DMS114 treated with DMSO at 0.1 percent for 48 hours (cell line): ENCODE data around the gene CMSS1.

Experiments used
- DNase-seq: peaks from one replicate; lab custom pipeline; 2025; ENCODE audit not compliant: unreplicated experiment; lab: John Stamatoyannopoulos, UW

The CMSS1 gene

DNA sequence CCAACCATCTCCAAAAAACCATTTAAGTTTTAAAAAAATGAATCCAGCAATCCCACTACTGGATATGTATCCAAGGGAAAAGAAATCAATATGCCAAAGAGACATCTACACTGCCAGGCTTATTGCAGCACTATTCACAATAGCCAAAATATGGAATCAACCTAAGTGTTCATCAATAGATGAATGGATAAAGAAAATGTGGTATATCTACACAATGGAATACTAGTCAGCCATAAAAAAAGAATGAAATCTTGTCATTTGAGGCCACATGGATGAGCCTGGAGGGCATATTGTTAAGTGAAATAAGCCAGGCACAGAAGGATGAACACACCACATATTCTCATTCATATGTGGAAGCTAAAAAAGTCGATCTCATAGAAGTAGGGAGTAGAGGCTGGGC lies 160.6 kb downstream of the CMSS1 start:
- DNase-seq: no peak

GRCh38 chr3:99980606-99981005 lies 162.9 kb downstream of the CMSS1 start:
- DNase-seq: no peak

DNA sequence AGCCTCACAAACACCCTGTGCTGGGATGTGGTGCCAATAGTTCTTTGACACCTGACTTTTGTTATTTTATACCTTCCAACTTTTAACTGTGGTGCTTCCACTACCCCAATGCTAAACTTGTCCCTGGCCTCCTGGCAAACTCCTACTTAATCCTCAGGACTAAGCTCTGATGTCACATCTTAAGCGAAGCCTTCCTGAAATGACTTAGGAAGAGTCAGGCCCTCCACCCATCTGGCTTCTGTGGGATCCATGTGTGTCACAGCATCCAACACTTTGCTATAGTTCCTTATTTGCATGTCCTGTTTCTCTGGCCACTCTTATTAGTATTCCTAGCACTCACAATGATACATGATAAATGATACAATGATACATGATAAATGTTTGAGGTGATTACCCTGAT lies 163.5 kb downstream of the CMSS1 start:
- no peak for DNase-seq

GRCh38 chr3:99982650-99983049 lies 165.0 kb downstream of the CMSS1 start:
- no peak for DNase-seq

DNA sequence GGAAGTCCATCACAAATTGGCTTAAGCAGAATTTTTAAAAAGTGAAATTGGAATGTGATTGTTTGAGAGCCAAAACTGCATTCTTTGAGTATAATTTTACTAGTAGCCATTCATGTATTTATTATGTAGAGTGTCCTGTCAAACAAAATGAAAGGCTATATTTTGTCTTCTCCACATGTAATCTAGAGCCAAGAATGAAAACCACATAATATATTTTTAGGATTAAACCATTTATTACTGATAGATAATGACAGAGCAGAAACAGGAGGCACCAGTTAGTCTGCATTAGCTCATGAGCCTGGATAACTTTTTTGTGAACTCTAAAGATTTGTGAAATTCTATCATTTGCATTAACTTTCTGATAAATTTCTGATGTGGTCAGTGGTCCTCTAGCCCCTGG lies 166.5 kb downstream of the CMSS1 start:
- no peak for DNase-seq

DNA sequence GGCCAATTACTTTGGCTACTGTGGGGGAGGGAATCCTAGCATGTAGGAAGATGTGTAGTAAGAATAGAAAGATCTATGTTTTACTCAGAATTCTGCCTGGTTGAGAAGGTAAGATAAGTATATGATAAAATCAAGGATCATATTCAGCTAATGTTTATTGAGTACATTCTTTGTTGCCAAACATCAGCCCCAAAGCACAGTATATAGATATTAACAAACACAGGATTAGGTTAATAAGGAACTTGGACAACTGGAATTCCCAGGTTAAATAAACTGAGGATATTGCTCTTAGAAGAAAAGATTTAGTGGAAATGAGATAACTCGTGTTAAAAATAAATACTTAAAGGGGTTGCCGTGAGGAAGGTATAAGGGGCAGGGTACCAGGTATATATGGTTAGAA lies 167.0 kb downstream of the CMSS1 start:
- DNase-seq: no peak

DNA sequence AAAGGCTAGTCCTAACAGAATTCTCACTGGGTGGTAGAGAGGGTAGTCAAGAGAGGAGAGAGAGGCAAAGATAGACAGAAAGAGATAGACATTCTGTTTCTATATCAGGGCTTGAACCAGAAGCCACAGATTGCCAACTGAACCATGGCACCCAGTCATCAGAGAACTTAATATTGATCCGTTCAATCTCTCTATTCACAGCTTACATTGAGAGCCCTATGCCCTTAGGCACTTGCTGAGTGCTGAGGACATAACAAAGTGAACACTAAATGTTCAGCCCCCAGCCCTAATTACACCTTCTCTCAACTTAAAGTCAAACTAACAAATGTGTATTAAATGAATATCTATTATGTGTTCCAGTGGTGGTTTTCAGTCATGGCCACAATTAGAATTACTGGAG lies 172.5 kb downstream of the CMSS1 start:
- DNase-seq: no peak

DNA sequence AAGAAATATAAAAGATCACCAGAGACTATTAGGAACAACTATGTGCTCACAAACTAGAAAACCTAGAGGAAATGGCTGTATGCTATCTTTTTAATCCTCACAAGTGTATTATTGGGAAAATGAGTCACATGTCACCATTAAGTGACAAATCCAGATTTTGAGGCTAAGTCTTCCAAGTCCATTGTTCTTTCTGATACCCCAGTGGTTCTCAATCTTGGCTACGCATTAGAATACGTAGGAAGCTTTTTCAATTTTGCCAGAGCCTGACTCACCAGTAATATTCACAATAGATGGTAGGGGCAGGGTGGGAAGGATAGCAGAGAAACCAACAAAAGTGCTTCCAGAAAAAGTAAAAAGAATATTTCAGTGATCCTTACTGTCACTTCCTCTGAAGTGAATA lies 179.6 kb downstream of the CMSS1 start:
- DNase-seq: no peak

- no peak for DNase-seq
Measured at GRCh38 chr3:99999536-99999935, 181.9 kb downstream of the CMSS1 start.

DNA sequence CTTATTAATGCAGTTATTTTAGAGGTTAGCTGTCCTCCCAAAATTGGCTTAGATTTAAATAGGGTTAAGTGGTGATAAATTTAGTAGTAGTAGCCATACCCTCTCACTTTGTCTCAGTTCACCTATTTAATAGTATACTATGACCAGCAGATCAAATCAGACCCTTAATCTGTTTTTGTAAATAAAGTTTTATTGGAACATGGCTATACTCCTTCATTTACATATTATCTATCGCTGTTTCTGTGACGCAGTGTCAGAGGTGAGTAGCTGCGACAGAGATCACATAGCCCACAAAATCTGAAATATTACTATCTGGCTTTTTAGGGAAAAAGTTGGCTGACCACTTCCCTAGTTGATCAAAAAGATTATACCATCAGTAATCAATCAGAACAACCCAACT lies 183.4 kb downstream of the CMSS1 start:
- no peak for DNase-seq

- no peak for DNase-seq
Measured at GRCh38 chr3:100001526-100002270, 184.0 kb downstream of the CMSS1 start.

GRCh38 chr3:100002599-100003350 lies 185.1 kb downstream of the CMSS1 start:
- DNase-seq: no peak

GRCh38 chr3:100003609-100004503 lies 186.2 kb downstream of the CMSS1 start:
- no peak for DNase-seq

- no peak for DNase-seq
Measured at GRCh38 chr3:100004931-100005330, 187.3 kb downstream of the CMSS1 start.

DNA sequence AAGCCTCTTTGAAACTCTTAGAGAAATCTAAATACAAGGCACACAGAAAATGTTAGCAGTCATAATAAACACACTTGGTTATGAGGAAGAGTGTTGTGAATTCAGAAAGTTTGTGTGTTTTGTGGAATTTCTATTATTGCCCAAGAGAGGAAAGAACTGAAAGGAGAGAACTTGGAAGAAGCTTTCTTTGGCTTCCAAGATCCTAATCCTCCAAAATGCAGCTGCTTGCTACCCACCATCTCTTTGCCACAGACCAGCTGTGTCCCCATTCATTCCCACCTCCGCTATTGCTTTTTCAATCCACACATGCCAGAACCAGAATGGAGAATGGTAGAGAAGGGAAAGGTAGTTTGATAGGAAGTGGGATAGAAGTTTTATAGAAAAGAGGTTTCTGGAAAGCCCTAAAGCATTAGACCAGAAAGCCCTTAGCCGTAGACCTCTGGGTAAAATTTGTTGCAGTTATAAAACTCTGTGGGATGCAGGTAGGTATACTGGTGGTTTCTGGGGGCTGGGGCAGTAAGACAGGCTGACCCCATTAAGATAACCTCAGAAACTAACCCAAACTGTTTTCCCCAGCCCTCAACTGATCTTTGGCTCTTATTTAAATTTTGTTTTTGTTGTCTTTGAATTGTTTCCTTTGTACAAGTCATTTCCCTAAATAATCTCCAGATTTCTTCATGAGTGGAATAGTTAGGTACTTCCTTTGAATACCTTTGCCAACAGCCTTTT lies 188.2 kb downstream of the CMSS1 start:
- no peak for DNase-seq

DNA sequence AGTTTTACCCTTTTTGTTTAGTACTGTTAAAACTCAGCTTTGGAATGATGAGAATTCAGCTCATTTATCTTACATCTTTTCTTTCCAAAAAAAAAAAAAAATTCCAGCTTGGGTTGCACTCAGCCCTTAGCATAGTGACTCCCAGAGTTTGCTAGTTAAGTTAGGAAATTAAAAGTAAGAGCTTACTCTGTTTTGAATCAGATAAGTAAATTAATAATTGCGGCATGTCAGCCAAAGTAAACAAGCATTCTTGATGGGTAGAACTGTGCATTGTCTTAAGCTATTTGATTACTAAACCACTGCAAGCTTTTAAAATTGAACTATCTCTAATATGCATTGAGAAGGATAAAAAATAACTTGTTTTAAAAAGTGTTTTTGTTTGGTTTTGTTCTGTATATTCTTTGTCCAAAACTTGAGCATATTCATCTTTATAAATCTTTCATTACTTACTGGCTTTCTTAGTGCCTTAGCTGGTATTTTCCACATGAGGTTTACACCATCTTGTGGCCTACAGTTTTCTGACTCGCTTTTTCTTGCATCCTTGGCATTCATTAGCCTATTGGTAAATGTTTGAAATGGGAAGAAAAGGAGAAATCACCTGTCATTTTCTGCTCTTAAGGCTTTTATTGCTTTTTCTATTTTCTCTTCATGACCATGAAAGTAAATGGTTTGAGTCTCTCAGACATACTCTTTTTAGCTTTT lies 189.1 kb downstream of the CMSS1 start:
- DNase-seq: no peak

GRCh38 chr3:100007313-100007712 lies 189.7 kb downstream of the CMSS1 start:
- DNase-seq: no peak

DNA sequence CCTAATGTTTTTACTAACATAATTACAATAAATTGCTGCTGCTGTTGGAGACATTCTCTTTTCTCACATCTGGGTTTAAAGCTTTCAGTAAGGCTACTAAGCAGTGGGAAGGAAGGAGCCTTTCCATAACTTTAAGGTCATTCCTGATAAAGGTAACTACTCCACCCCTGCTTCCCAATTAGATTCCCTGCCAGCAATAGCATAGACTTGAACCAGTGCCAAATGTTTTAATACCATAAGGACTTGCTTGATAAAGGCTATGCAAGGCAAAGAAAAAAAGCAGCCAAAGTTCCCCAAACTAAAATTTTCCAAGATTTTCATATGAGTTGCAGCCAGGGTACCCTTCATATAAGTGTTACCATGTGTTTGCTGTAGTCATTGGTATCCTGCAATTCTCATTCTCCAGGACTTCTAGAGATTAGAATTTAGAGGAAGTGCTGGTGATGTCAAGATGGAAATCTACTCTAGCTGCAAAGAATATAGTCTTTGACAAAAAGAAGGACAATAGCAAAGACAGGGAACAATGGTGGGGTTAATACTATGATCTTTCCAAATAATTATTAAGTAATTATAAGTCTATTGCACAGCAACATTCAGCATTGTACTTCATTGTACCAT lies 190.5 kb downstream of the CMSS1 start:
- no peak for DNase-seq

- DNase-seq: no peak
Measured at GRCh38 chr3:100009276-100010086, 191.8 kb downstream of the CMSS1 start.
